DMS 273 (cell line): ENCODE data around the gene CPLANE2.

ENCODE experiments used
- DNase-seq: peaks from one replicate; lab custom pipeline; 2025; ENCODE audit not compliant: unreplicated experiment; lab: John Stamatoyannopoulos, UW

CPLANE2 gene

DNA sequence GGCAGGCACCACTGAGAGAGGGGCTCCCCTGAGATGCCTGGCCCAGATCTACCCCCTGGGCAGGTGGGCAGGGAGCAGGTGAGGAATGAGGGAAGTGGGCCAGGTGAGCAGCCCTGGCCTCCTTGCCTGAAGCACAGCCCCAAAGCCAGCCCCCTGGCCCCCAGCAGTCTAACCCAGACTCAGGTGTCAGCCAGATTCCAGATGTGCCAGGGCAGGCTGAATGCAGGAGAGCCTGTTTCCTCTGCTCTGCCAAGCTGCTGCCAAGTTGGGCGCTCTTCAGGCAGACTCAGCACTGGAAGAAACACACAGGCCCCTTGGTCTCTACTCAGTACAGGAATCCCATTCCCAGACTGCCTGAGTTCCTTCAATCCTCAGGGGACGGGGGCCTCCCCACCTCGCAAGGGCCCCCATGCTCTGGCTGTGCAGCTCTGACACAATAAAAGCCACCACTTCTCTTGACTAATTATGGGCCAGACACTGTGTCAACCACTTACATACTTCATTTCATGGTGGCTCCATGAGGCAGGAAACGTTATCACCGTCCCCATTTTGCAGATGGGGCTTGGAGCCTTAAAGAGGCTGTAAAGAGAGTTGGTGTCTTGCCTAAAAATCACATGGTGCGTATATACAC is 45.0 kb downstream of the CPLANE2 start:
- DNase-seq: no peak

DNA sequence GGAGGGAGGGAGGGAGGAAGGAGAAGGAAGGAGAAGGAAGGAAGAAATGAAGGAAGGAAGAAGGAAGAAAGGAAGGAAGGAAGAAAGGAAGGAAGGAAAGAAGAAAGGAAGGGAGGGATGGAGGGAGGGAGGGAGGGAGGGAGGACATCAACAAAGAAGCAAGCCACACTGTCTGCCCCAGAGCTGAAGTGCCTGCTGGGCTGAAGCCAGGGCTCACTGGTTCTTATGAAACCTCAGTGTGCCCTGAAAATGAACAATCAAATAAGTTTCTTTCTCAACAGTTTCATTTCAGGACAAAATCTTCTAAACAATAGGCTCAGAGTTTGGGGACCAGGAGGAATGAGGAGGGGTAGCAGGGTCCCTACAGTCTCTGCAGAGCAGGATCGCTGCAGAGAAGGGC is 45.7 kb downstream of the CPLANE2 start:
- no peak for DNase-seq

DNA sequence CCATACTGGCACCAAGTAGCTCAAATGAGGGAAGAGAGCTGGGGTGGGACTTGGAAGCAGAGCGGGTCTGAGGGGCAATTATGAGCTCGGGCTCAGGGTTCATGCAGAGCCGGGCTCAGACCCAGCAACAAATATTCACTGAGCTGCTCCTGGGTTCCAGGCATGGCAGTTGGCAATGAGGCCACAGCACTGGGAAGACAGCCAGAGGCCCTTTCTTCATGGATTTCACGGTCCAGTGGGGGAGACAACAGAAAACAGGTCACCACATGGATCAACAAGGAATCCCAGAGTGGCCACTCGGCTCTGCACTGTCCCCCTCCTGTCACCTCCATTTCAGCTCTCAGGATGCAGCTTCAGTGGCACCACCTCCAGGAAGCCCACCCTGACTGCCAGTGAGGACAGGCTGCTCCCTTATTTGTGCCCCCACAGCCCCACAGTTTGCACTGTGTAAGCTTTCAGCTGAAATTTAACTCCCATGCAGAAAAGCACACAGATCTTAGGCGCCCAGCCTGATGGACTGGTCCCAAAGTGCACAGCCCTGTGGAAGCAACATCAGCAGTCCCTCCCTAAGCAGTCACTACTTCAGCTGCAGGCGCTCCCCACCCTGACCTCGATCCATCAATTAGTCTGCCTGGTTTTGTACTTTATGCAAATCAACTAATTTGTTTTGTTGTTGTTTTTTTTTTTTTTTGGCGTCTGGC is 46.9 kb downstream of the CPLANE2 start:
- DNase-seq: peak; percentile 64

DNA sequence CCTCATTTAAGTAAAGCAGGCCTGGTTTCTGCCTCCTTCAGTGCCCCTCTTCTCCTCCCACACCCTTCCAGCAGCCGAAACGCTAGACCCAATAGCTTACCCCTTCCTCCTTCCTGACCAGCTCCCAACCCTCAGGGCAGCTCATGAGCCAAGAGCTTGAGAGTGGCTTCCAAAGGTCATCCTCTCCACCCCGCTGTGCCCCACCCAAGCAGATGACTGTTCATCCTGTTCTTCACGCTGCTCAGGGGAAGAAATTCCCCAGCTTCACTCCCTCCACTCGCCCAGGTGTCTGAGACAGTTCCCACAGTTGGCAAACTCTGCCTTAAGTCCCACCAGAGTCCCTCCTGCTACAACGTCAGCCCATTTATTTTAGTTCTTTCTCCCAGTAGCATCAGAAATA is 48.0 kb downstream of the CPLANE2 start:
- DNase-seq: no peak

DNA sequence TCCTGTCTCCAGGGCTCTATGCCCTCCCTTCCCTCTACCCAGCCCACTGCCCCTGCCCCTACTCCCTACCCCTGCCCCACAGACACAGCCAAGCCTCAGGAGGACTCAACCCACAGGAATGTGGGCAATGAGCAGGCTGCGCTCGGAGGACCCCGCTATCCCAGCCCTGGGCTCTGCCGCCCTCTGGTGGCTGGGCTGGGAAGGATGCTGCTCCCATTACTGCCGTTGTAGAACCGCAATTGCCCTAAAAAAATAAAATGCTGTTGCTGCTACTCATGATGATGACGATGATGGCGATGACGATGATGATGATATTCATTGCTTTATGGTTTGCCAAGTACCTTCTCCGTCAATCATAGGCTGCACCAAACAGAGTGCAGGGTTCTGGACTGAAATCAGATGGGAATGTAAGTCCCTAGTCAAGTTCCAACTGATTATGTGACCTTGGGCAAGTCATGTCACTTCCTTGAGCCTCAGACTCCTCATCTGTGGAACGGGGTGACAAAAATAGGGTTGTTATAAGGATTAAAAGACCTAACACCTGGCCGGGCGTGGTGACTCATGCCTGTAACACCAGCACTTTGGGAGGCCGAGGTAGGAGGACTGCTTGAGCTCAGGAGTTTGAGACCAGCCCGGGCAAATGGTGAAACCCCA is 49.1 kb downstream of the CPLANE2 start:
- peak; percentile 86 for DNase-seq

DNA sequence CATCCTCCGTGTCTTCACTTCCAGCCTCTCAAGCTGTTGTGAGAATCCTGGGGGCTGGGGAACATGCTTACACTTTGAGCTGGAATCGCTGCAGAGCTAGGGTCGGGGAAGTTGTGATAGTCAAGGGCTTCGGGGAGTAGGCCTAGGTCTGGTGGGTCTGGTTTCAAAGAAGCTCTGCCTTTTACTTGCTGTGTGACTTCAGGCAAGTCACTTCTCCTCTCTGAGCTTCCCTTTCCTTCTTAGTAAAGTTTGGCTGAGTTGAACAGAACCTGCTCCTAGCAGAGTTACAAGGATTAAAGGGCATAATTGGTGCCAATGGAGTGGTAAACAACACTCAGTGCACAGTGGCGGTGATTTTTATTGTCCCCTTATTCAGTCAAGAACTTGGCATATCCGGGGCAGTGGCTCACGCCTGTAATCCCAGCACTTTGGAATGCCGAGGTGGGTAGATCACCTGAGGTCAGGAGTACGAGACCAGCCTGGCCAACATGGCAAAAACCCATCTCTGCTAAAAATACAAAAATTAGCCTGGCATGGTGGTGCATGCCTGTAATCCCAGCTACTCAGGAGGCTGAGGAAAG is 50.2 kb downstream of the CPLANE2 start:
- DNase-seq: no peak

DNA sequence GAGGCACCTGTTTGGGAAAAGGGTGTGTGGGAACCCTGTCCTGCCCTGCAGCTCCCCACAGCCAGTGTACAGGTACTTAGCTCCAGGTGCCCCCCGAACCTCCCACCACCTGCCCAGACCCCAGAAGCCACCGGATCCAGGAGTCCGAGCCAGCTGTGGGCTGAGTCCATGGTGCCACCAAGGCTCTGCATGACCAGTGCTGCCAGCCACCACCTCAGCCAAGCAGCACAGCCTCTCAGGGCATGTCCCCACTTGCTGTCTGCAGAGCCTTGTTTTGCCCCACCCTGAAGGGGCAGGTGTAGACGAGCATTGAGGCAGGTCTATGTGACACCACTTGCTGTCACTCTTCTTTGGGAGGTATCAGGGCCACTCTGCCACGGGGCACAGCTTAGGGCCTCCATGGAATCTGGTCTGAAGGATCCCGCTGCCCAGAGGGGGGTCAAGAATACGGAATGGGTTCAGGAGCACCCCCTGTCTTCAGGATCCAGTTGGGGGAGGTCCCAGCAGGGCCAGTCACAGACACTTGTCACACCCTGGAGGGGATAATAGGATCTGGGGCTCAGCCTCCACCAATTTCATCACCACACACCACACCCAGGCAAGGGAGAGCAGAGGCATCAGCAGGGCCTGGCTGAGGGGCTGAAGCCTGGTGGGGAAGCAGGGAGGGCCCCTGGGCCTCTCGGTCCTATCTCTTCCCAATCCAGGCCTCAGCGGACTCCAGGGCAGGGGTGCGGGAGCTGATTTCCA is 52.3 kb downstream of the CPLANE2 start:
- no peak for DNase-seq

DNA sequence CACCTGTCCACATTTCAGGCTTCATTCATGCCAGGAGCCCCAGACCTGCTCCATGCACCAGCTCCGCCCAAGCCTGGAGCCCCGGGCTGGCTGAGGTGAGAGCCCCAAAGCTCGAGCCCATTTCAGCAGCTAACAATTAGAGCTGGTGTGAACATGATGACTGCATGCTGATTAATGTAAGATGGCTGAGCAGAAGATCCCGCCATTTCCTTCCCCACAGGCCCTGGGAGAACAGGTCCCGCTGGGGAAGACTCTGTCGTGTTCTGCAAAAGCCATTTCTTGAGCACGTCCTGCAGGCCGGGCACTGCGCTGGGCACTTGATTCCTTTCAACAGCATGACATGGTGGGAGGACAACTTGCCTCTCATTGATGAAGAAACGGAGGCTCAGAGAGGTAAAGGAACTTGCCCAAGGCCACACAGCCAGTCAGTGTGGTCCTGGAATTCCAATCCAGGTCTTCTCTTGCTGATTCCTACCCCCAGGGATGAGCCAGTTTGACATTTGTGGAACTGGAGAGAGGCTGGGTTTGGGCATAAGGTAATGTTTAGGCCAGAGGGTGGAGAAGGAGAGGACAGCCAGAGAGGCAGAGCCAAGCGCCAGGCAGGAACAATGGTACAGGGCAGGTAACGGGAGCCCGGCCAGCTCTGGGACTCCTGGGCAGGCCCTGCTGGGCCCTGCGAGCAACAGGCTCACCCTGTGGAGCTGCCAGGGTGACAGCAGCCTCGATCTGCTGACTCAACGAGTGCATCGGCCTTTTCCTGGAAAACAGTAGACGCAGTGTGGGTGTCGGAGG is 53.0 kb downstream of the CPLANE2 start:
- no peak for DNase-seq

DNA sequence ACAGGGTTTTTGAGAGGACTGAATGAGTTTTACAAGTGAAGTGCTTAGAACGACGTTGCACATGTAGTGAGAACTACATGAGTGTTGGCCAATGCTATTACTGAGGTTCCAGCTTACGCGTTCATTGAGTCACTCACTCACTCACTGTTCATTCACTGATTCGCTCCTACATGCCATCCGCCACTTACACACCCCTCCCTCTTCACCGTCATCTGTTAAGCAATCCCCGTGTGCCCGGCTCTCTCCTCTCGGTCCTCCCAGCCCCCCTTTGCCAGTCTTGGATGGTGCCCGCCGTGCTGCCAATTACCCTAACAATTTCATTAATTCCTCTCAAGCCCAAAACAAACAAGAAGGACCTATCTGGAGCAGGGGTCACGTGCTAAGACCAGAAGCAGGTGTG is 53.8 kb downstream of the CPLANE2 start:
- no peak for DNase-seq

DNA sequence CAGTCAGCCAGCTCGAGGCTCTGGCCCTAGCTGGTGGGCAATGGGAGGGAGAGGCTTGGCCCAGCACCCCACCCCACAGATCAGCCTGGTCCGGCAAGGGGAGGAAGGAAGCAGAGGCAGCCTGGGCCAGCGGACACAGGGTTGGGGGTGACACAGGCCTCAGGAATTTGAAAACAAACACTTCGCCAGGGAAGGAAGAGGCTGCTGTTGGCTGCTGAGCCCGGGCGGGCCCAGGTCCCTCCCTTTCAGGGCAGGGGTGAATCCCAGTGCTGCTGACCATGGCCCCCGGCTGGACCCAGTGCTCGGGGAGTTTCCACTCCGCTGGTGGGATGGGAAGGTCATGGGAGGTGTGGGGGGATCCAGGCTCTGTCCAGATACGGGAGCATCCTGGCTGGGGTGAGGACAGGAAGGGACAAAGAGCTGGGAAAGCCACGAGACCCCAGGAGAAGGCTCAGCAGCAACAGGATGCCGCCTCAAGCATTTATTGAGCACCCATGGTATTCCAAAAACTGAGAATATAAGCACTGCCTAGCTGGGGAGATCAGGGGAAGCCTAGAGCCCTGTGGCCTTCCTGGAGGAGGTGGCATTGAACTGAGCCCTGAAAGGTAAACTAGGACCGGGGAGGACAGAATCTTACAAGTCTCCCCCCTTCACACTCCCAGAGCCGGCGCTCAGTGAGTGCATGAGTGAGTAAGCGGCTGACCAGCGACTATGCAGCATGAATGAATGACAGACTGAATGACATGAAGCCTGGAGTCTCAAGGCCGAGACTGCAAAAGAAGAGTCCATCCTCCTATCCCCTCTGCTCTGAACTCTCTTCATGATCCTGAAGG is 54.9 kb downstream of the CPLANE2 start:
- no peak for DNase-seq
